ENCODE data around the gene PCF11.

PCF11 gene

GRCh38 chr11:83175815-83176214 lies 18.9 kb downstream of the PCF11 start:
- Histone ChIP-seq H3K27ac (ENCODE audit: low read depth, low read length) (no peak overlapping the region), H3K9ac (ENCODE audit: low read length) (no peak overlapping the region), H3K36me3 (ENCODE audit: control insufficient read depth, insufficient read depth, low read length) (peaks cover 15% of the 10 kb centered on the region), H3K27me3 (ENCODE audit: control insufficient read depth, insufficient read depth, low read length) (no peaks in the 10 kb centered on the region), H3K4me1 (ENCODE audit: control insufficient read depth, insufficient read depth, low read length) (peaks cover 11% of the 10 kb centered on the region), H3K4me3 (ENCODE audit: low read length) (no peak overlapping the region)

- Histone ChIP-seq H3K4me1 (ENCODE audit: control insufficient read depth, insufficient read depth, low read length) (no peaks in the 10 kb centered on the region), H3K36me3 (ENCODE audit: control insufficient read depth, insufficient read depth, low read length) (peaks cover 30% of the 10 kb centered on the region), H3K9ac (ENCODE audit: low read length) (no peak overlapping the region), H3K27ac (ENCODE audit: low read depth, low read length) (no peak overlapping the region), H3K4me3 (ENCODE audit: low read length) (no peak overlapping the region), H3K27me3 (ENCODE audit: control insufficient read depth, insufficient read depth, low read length) (no peaks in the 10 kb centered on the region)
Observed at GRCh38 chr11:83181815-83182214, 24.9 kb downstream of the PCF11 start.

GRCh38 chr11:83185767-83186166 lies 28.8 kb downstream of the PCF11 start:
- Histone ChIP-seq H3K4me1 (ENCODE audit: control insufficient read depth, insufficient read depth, low read length) (no peaks in the 10 kb centered on the region), H3K36me3 (ENCODE audit: control insufficient read depth, insufficient read depth, low read length) (peaks cover 25% of the 10 kb centered on the region), H3K27ac (ENCODE audit: low read depth, low read length) (no peak overlapping the region), H3K9ac (ENCODE audit: low read length) (no peak overlapping the region), H3K27me3 (ENCODE audit: control insufficient read depth, insufficient read depth, low read length) (no peaks in the 10 kb centered on the region), H3K4me3 (ENCODE audit: low read length) (no peak overlapping the region)

GRCh38 chr11:83187465-83187864 lies 30.5 kb downstream of the PCF11 start:
- peaks cover 3% of the 10 kb centered on the region for H3K4me1 ChIP-seq (ENCODE audit: control insufficient read depth, insufficient read depth, low read length)
- no peak overlapping the region for H3K9ac ChIP-seq (ENCODE audit: low read length)
- peaks cover 22% of the 10 kb centered on the region for H3K36me3 ChIP-seq (ENCODE audit: control insufficient read depth, insufficient read depth, low read length)
- H3K4me3 ChIP-seq (ENCODE audit: low read length) = no peak overlapping the region
- no peaks in the 10 kb centered on the region for H3K27me3 ChIP-seq (ENCODE audit: control insufficient read depth, insufficient read depth, low read length)
- H3K27ac ChIP-seq (ENCODE audit: low read depth, low read length) = no peak overlapping the region

- no peaks in the 10 kb centered on the region for H3K27me3 ChIP-seq (ENCODE audit: control insufficient read depth, insufficient read depth, low read length)
- H3K4me1 ChIP-seq (ENCODE audit: control insufficient read depth, insufficient read depth, low read length) = peaks cover 14% of the 10 kb centered on the region
- H3K9ac ChIP-seq (ENCODE audit: low read length) = no peak overlapping the region
- H3K36me3 ChIP-seq (ENCODE audit: control insufficient read depth, insufficient read depth, low read length) = peaks cover 8% of the 10 kb centered on the region
- H3K27ac ChIP-seq (ENCODE audit: low read depth, low read length) = no peak overlapping the region
- no peak overlapping the region for H3K4me3 ChIP-seq (ENCODE audit: low read length)
Observed at GRCh38 chr11:83191491-83191890, 34.6 kb downstream of the PCF11 start.

- Histone ChIP-seq H3K36me3 (ENCODE audit: control insufficient read depth, insufficient read depth, low read length) (peaks cover 8% of the 10 kb centered on the region), H3K4me1 (ENCODE audit: control insufficient read depth, insufficient read depth, low read length) (peaks cover 14% of the 10 kb centered on the region), H3K27ac (ENCODE audit: low read depth, low read length) (no peak overlapping the region), H3K4me3 (ENCODE audit: low read length) (no peak overlapping the region), H3K9ac (ENCODE audit: low read length) (no peak overlapping the region), H3K27me3 (ENCODE audit: control insufficient read depth, insufficient read depth, low read length) (no peaks in the 10 kb centered on the region)
Observed at GRCh38 chr11:83191986-83192385, 35.1 kb downstream of the PCF11 start.

- H3K4me1 ChIP-seq (ENCODE audit: control insufficient read depth, insufficient read depth, low read length) = peaks cover 14% of the 10 kb centered on the region
- peak overlapping the region; percentile 97 for H3K4me3 ChIP-seq (ENCODE audit: low read length)
- H3K27ac ChIP-seq (ENCODE audit: low read depth, low read length) = peak overlapping the region; percentile 94
- peak overlapping the region; percentile 93 for H3K9ac ChIP-seq (ENCODE audit: low read length)
- H3K27me3 ChIP-seq (ENCODE audit: control insufficient read depth, insufficient read depth, low read length) = no peaks in the 10 kb centered on the region
- peaks cover 8% of the 10 kb centered on the region for H3K36me3 ChIP-seq (ENCODE audit: control insufficient read depth, insufficient read depth, low read length)
Observed at GRCh38 chr11:83192606-83193245, 35.8 kb downstream of the PCF11 start.

- Histone ChIP-seq H3K9ac (ENCODE audit: low read length) (peak within 1 kb of the TSS; percentile 93), H3K4me1 (ENCODE audit: control insufficient read depth, insufficient read depth, low read length) (peaks cover 14% of the 10 kb centered on the region), H3K27me3 (ENCODE audit: control insufficient read depth, insufficient read depth, low read length) (no peaks in the 10 kb centered on the region), H3K4me3 (ENCODE audit: low read length) (peak within 1 kb of the TSS; percentile 97), H3K36me3 (ENCODE audit: control insufficient read depth, insufficient read depth, low read length) (peaks cover 7% of the 10 kb centered on the region), H3K27ac (ENCODE audit: low read depth, low read length) (peak within 1 kb of the TSS; percentile 94)
Observed at GRCh38 chr11:83193315-83194280, 36.7 kb downstream of the PCF11 start, which contains the start of gene ANKRD42. Gene ANKRD42 (plus strand): TSS chr11:83193712. CDS start chr11:83194671, 959 bp downstream.

- H3K4me3 ChIP-seq (ENCODE audit: low read length) = peak overlapping the region; percentile 97
- H3K4me1 ChIP-seq (ENCODE audit: control insufficient read depth, insufficient read depth, low read length) = peaks cover 14% of the 10 kb centered on the region
- peak overlapping the region; percentile 94 for H3K27ac ChIP-seq (ENCODE audit: low read depth, low read length)
- no peaks in the 10 kb centered on the region for H3K27me3 ChIP-seq (ENCODE audit: control insufficient read depth, insufficient read depth, low read length)
- peaks cover 2% of the 10 kb centered on the region for H3K36me3 ChIP-seq (ENCODE audit: control insufficient read depth, insufficient read depth, low read length)
- H3K9ac ChIP-seq (ENCODE audit: low read length) = peak overlapping the region; percentile 89
Observed at GRCh38 chr11:83194281-83195142, 37.6 kb downstream of the PCF11 start.

- Histone ChIP-seq H3K9ac (ENCODE audit: low read length) (peak overlapping the region; percentile 89), H3K36me3 (ENCODE audit: control insufficient read depth, insufficient read depth, low read length) (peaks cover 2% of the 10 kb centered on the region), H3K4me3 (ENCODE audit: low read length) (peak overlapping the region; percentile 97), H3K27ac (ENCODE audit: low read depth, low read length) (peak overlapping the region; percentile 51), H3K4me1 (ENCODE audit: control insufficient read depth, insufficient read depth, low read length) (peaks cover 14% of the 10 kb centered on the region), H3K27me3 (ENCODE audit: control insufficient read depth, insufficient read depth, low read length) (no peaks in the 10 kb centered on the region)
Observed at GRCh38 chr11:83195143-83195466, 38.2 kb downstream of the PCF11 start.

GRCh38 chr11:83195649-83196048 lies 38.7 kb downstream of the PCF11 start:
- peaks cover 2% of the 10 kb centered on the region for H3K36me3 ChIP-seq (ENCODE audit: control insufficient read depth, insufficient read depth, low read length)

GRCh38 chr11:83200035-83200434 lies 43.1 kb downstream of the PCF11 start:
- Histone ChIP-seq H3K4me1 (ENCODE audit: control insufficient read depth, insufficient read depth, low read length) (peaks cover 5% of the 10 kb centered on the region), H3K27ac (ENCODE audit: low read depth, low read length) (no peak overlapping the region)

More at GRCh38 chr11:83195649-83196048, 38.7 kb downstream of the PCF11 start:
- no peak overlapping the region for H3K27ac ChIP-seq (ENCODE audit: low read depth, low read length)
- H3K4me1 ChIP-seq (ENCODE audit: control insufficient read depth, insufficient read depth, low read length) = peaks cover 14% of the 10 kb centered on the region
- no peaks in the 10 kb centered on the region for H3K27me3 ChIP-seq (ENCODE audit: control insufficient read depth, insufficient read depth, low read length)
- no peak overlapping the region for H3K9ac ChIP-seq (ENCODE audit: low read length)
- H3K4me3 ChIP-seq (ENCODE audit: low read length) = no peak overlapping the region

More at GRCh38 chr11:83200035-83200434, 43.1 kb downstream of the PCF11 start:
- H3K4me3 ChIP-seq (ENCODE audit: low read length) = no peak overlapping the region
- H3K27me3 ChIP-seq (ENCODE audit: control insufficient read depth, insufficient read depth, low read length) = no peaks in the 10 kb centered on the region
- no peak overlapping the region for H3K9ac ChIP-seq (ENCODE audit: low read length)
- H3K36me3 ChIP-seq (ENCODE audit: control insufficient read depth, insufficient read depth, low read length) = no peaks in the 10 kb centered on the region
